Activated T-helper 17 cell treated with anti-CD3 and anti-CD28 coated beads, Interleukin-2, amount 50 U/mL, for 72 hours (primary cell): ENCODE results near the gene CHMP6. TPM values are rescaled to one million over a fixed set of nuclear protein-coding genes. Genes with fewer than 3 reads are reported as not detected.
"Not testable (repeated sequence)": the region's sequence is repeated elsewhere in the genome, so short reads cannot be mapped to it uniquely, and the experiment has no call there.

Experiments used
- ATAC-seq: fragments of 150-1000 bp; cut with Tn5 transposase; replicated peaks from 2 replicates; pipeline ENCODE4 v1.10.0; 2021; ENCODE audit warnings: mild to moderate bottlenecking, moderate library complexity
- H3K27ac Mint-ChIP-seq: one replicate; pipeline ENCODE4 v1.8.0; 2022; ENCODE audit warnings: mixed read lengths
- H3K27me3 Mint-ChIP-seq: one replicate; pipeline ENCODE4 v1.8.0; 2022; ENCODE audit warnings: mixed read lengths
- H3K36me3 Mint-ChIP-seq: one replicate; pipeline ENCODE4 v1.8.0; 2022; ENCODE audit warnings: low read depth, mild to moderate bottlenecking, mixed read lengths
- H3K4me1 Mint-ChIP-seq: one replicate; pipeline ENCODE4 v1.8.0; 2022; ENCODE audit warnings: mixed read lengths
- H3K4me3 Mint-ChIP-seq: one replicate; pipeline ENCODE4 v1.8.0; 2022; ENCODE audit warnings: mild to moderate bottlenecking, mixed read lengths
- H3K9me3 Mint-ChIP-seq: one replicate; pipeline ENCODE4 v1.8.0; 2022; ENCODE audit warnings: mixed read lengths
- total RNA-seq, 2 donors: library from RNA; stranded (reverse); gene quantifications; one replicate each; pipeline ENCODE4 v1.2.3, GENCODE V29; 2022

Gene CHMP6
- total RNA-seq, 2 donors from 2014 or later = 17.2 to 19.8 TPM

DNA sequence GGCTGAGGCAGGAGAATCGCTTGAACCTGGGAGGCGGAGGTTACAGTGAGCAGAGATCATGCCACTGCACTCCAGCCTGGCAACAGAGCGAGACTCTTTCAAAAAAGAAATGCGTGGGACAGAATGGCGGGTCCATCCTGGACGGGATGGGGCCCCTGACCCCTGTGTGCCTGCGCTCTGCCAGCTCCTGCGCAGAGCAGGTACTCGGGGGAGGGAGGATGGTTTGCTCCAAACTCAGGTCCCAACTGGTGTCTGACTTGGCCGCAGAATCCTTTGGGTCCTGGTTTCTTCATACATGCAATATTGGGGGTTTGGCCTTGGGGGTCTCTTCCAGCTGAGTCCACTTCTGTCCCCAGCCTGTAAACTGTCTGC, 10.4 kb downstream of the CHMP6 start:
- Mint-ChIP-seq H3K36me3 (peaks cover 11% of the 10 kb centered on the region), H3K4me3 (no peak overlapping the region), H3K4me1 (peaks cover 5% of the 10 kb centered on the region), H3K9me3 (no peaks in the 10 kb centered on the region), H3K27ac (no peak overlapping the region), H3K27me3 (peaks cover 7% of the 10 kb centered on the region)
- ATAC-seq = no peak

DNA sequence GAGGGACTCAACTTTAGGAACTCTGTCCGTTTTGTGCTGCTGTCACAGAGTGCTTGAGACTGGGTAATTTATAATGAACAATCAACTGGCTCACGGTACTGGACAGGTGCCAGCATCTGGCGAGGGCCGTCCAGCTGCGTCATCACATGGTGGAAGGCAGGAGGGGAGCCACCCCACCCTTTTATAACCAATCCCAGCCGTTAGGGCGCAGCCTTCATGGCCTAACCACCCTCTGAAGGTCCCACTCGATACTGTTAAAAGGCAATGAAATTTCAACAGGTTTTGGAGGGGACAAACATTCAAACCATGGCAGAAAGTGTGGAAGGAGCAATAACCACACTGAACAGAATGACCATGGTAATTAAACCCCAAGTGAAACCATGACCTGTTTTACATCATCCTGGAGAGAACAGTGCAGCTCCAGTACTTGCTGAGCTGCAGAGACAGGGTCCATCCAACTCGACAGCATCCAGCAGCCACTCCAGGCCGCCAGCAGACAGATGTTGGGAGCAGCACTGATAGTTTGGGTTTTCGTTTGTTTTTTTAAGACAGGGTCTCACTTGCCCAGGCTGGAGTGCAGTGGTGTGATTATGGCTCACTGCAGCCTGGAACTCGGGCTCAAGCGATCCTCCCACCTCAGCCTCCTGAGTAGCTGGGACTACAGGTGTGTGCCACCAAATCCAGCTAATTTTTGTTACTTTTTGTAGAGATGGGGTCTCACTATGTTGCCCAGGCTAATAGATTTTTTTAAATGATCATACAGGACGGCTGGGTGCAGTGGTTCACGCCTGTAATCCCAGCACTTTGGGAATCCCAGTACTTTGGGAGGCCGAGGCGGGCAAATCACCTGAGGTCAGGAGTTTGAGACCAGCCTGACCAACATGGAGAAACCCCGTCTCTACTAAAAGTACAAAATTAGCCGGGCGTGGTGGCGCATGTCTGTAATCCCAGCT, 11.0 kb downstream of the CHMP6 start:
- Mint-ChIP-seq H3K36me3 (peaks cover 7% of the 10 kb centered on the region), H3K27ac (no peak overlapping the region), H3K27me3 (peaks cover 7% of the 10 kb centered on the region), H3K4me1 (peaks cover 5% of the 10 kb centered on the region), H3K9me3 (no peaks in the 10 kb centered on the region), H3K4me3 (no peak overlapping the region)
- peak; percentile 18 for ATAC-seq

DNA sequence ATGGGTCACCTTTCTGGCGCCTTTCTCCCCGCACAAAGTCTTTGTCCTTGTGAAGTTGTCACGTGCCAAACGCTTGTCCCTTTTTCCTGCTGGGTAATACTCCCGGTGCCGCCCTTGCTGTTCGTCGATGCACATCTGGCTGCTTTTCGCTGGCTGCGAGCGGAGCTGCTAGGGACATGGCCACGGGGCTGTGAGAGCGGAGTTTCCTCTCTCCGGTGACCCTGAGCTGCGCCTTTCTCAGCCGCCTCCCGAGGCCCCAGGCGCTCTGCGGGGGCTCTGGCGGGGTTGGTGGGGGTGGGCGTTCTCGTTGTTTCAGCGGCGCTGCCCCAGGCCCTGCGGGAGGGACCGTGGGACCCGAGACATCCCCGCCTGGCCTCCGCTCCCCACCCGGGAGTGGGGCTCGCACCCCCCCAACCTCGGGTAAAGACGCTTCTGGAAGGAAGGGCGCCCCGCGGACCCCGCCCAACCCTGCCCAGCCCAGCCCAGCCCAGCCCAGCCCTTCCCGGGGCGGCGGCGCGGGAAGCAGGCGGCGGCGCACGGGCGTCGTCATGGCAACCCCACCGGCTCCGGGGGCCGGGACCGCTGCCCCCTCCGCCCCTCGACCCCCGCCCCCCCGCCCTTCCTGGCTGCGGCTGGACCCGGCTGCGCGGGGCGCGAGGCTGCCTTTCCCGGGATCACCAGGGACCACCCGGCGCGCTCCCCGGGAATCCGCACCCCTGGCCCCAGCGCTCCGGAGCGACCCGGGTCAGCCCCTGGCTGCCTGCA, 12.3 kb downstream of the CHMP6 start:
- Mint-ChIP-seq H3K4me3 (peak overlapping the region; percentile 56), H3K9me3 (no peaks in the 10 kb centered on the region), H3K36me3 (peaks cover 2% of the 10 kb centered on the region), H3K27ac (no peak overlapping the region), H3K27me3 (peaks cover 7% of the 10 kb centered on the region), H3K4me1 (peaks cover 5% of the 10 kb centered on the region)
- ATAC-seq = peak; percentile 20

DNA sequence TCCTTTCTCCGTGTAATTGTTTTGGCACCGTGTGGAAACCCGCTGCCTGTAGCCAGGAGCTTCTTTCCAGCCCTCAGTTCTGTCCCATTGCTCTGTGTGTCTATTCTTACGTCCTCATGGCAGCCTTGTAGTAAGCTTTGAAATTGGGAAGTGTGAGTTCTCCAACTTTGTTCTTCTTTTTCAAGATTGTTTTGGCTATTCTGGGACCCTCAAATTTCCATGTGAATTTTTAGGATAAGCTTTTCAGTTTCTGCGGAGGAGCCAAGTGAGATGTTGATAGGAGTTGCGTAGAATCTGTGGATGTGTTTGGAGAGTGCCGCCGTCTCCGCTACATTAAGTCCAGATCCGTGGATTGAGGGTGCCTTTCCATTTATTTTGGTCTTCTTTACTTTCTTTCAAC, 15.2 kb downstream of the CHMP6 start:
- H3K4me1 Mint-ChIP-seq = peaks cover 5% of the 10 kb centered on the region
- H3K9me3 Mint-ChIP-seq = peaks cover 8% of the 10 kb centered on the region
- ATAC-seq = no peak
- H3K27me3 Mint-ChIP-seq = peaks cover 7% of the 10 kb centered on the region
- H3K27ac Mint-ChIP-seq = no peak overlapping the region
- H3K36me3 Mint-ChIP-seq = no peaks in the 10 kb centered on the region
- H3K4me3 Mint-ChIP-seq = no peak overlapping the region

DNA sequence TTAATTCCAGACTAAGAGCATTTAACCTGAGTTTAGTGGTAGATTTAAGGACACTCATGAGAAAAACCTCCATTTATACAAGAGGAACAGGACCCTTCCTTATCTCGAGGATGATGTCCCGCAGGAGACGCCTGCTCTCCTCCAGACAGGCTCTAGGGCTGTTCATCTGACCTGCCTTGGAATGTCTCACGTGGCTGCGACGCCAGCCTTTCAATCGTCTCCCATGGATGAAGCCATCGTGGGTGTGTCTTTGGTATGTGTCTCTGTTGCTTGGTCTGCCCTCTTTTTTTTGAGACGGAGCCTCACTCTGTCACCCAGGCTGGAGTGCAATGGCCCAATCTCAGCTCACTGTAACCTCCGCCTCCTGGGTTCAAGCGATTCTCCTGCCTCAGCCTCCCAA, 16.5 kb downstream of the CHMP6 start:
- peaks cover 5% of the 10 kb centered on the region for H3K4me1 Mint-ChIP-seq
- H3K27me3 Mint-ChIP-seq = peaks cover 7% of the 10 kb centered on the region
- no peaks in the 10 kb centered on the region for H3K36me3 Mint-ChIP-seq
- ATAC-seq = no peak
- H3K27ac Mint-ChIP-seq = no peak overlapping the region
- H3K9me3 Mint-ChIP-seq = peaks cover 10% of the 10 kb centered on the region
- H3K4me3 Mint-ChIP-seq = no peak overlapping the region

DNA sequence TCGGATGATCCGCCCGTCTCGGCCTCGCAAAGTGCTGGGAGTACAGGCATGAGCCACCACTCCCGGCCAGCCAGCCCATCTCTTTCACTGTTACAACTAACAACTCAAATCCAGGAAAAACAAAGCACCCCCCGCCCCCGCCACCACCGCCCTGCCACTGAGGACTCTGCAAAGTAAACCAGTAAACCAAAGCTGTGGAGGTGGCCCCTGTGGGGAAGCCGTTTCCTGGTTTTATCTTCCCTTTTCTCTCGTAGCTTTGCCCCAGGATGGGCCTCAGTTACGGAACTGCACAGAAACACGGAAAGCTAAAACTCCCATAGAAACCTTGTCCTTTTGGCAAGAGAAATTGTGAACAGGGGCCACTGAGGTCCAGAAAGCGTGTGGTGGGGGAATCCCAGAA, 17.5 kb downstream of the CHMP6 start:
- H3K9me3 Mint-ChIP-seq = peaks cover 10% of the 10 kb centered on the region
- peaks cover 4% of the 10 kb centered on the region for H3K27me3 Mint-ChIP-seq
- H3K36me3 Mint-ChIP-seq = no peaks in the 10 kb centered on the region
- H3K27ac Mint-ChIP-seq = no peak overlapping the region
- no peak for ATAC-seq
- peaks cover 5% of the 10 kb centered on the region for H3K4me1 Mint-ChIP-seq
- no peak overlapping the region for H3K4me3 Mint-ChIP-seq

DNA sequence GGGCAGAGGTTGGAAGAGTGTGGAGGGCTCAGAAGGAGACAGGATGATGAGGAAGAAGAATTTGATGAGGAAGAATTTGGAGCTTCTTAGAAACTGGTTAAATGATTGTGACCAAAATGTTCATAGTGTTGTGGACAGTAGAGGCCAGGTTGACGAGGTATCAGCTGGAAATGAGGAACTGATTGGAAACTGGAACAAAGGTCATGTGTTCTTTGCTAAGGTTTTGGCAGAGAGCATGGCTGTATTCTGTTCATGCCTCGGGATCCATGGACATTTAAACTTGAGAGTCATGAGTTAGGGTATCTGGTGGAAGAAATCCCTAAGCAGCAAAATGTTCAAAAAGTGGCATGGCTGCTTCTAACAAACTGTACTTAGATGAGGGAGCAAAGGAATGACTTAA, 19.3 kb downstream of the CHMP6 start:
- ATAC-seq = no peak
- Mint-ChIP-seq H3K4me3 (no peak overlapping the region), H3K27me3 (no peaks in the 10 kb centered on the region), H3K9me3 (peaks cover 10% of the 10 kb centered on the region), H3K27ac (no peak overlapping the region), H3K4me1 (no peaks in the 10 kb centered on the region), H3K36me3 (no peaks in the 10 kb centered on the region)

DNA sequence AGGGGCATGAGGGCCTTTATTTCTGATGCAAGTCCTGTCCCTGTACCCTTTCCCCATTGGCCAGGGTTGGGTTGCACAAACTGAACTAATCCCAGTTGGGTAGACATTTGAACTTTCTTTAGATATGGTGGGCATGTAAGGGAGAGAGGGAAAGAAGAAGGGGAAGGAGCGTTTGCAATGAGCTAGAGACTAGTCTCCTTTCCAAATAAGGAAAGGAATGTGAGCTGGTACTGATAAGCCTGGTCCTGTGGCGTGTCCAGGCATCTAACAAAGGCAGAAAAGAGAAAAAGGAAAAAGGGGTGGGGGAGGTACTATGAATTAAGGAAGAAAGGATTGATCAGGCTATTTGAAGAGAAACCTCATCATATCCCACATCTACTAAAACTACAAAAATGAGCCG, 20.3 kb downstream of the CHMP6 start:
- Mint-ChIP-seq H3K4me1 (no peaks in the 10 kb centered on the region), H3K27ac (no peak overlapping the region), H3K9me3 (peaks cover 10% of the 10 kb centered on the region), H3K4me3 (no peak overlapping the region), H3K36me3 (no peaks in the 10 kb centered on the region), H3K27me3 (no peaks in the 10 kb centered on the region)
- no peak for ATAC-seq

DNA sequence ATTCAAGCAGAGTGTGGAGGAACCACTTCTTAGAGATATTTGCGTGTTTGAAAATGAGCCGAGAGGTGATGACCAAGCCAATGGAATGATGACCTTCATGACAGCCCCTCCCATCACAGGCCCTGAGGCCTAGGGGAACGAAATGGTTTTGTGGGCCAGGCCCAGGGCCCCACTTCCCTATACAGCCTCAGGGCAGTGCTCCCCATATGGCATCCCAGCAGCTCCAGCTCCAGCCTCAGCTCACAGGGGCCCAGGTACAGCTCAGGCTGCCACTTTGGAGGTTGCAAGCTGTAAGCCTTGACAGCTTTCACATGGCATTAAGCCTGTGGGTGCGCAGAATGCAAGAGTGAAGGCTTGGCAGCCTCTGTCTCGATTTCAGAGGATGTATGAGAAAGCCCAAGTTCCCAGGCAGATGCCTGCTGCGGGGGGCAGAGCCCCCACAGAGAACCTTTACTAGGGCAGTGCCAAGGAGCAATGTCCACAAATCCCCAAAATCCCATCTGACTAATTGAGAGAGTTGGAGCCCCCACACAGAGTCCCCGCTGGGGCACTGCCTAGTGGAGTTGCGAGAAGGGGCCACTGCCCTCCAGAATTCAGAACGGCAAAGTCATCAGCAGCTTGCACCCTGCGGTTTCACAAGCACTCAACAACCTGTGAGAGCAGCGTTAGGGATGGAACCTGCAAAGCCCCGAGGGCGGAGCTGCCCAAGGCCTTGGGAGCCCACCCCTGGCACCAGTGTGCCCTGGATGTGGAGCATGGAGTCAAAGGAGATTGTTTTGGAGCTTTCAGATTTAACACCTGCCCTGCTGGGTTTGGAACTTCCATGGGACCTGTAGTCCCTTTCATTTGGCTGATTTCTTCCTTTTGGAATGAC, 21.2 kb downstream of the CHMP6 start:
- Mint-ChIP-seq H3K27me3 (no peaks in the 10 kb centered on the region), H3K4me1 (peaks cover 2% of the 10 kb centered on the region), H3K36me3 (no peaks in the 10 kb centered on the region), H3K4me3 (no peak overlapping the region), H3K27ac (no peak overlapping the region), H3K9me3 (peaks cover 10% of the 10 kb centered on the region)
- no peak for ATAC-seq

DNA sequence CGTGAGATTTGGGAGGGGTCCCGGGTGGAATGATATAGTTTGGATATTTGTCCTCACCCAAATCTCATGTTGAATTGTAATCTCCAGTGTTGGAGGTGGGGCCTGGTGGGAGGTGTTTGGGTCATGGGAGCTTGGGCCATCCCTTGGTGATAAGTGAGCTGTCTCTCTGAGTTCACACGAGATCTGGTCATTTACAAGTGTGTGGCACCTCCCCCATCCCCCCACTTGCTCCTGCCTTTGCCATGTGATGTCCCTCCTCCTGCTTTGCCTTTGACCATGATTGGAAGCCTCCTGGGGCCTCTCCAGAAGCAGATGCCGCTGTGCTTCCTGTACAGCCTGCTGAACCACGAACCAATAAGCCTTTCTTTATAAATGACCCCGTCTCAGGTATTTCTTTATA, 22.0 kb downstream of the CHMP6 start:
- no peak overlapping the region for H3K4me3 Mint-ChIP-seq
- no peak for ATAC-seq

DNA sequence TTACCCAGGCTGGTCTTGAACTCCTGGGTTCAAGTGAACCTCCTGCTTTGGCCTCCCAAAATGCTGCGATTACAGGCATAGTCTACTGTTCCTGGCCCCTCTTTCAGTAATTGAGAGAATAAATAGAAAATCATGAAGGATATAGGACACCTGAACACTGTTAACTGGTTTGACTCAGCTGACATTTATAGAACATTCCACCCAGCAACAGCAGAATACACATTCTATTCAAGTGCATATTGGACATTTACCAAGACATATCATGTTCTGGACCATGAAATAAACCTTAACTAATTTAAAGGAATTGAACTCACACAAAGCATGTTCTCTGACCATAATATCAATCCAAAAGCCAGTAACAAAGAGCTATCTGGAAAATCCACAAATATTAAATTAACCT, 23.5 kb downstream of the CHMP6 start:
- H3K9me3 Mint-ChIP-seq = peaks cover 10% of the 10 kb centered on the region
- no peaks in the 10 kb centered on the region for H3K36me3 Mint-ChIP-seq
- no peak overlapping the region for H3K4me3 Mint-ChIP-seq
- no peak for ATAC-seq
- peak overlapping the region; percentile 50 for H3K27ac Mint-ChIP-seq
- H3K27me3 Mint-ChIP-seq = no peaks in the 10 kb centered on the region
- peaks cover 10% of the 10 kb centered on the region for H3K4me1 Mint-ChIP-seq

More for the DNA sequence above, 22.0 kb downstream of the CHMP6 start:
- Mint-ChIP-seq H3K9me3 (peaks cover 10% of the 10 kb centered on the region), H3K27me3 (no peaks in the 10 kb centered on the region), H3K4me1 (peaks cover 10% of the 10 kb centered on the region), H3K27ac (no peak overlapping the region), H3K36me3 (no peaks in the 10 kb centered on the region)

DNA sequence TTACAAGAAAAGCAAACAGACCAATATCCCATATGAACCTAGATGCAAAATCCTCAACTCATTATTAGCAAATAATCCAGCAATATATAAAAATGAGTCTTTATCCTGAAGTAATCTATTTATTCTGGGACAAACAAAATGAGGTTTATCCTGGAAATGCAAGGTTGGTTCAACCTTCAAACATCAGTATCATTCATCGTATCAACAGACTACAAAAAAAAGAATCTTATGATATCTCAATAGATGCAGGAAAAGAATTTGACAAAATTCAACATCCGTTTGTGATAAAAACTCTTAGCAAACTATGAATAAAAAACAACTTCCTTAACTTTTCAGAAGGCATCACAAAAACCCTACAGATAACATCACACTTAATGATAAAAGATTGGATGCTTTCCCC, 24.9 kb downstream of the CHMP6 start:
- Mint-ChIP-seq H3K36me3 (no peaks in the 10 kb centered on the region), H3K4me1 (peaks cover 10% of the 10 kb centered on the region), H3K9me3 (peaks cover 4% of the 10 kb centered on the region), H3K27me3 (no peaks in the 10 kb centered on the region), H3K27ac (peak overlapping the region; percentile 95), H3K4me3 (peak overlapping the region; percentile 92)
- ATAC-seq = no peak

DNA sequence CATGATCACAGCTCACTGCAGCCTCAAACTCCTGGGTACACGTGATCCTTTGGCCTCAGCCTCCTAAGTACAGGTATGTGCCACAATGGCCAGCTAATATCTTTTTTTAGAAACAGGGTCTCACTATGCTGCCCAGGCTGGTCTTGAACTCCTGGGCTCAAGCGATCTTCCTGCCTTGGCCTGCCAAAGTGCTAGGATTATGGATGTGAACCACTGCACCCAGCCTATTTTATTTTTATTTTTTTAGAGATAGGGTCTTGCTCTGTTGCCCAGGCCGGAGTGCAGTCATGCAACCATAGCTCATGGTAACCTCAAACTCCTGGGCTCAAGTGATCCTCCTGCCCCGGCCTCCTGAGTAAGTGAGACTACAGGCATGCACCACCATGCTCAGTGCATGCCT, 25.7 kb downstream of the CHMP6 start:
- H3K36me3 Mint-ChIP-seq, H3K9me3 Mint-ChIP-seq, H3K27me3 Mint-ChIP-seq, ATAC-seq: not testable (repeated sequence)
- peaks cover 10% of the 10 kb centered on the region for H3K4me1 Mint-ChIP-seq
- peak overlapping the region; percentile 95 for H3K27ac Mint-ChIP-seq
- H3K4me3 Mint-ChIP-seq = peak overlapping the region; percentile 92
